Right lung (tissue), 5 donors: ENCODE data around the gene DFFB. TPM values are rescaled to one million over a fixed set of nuclear protein-coding genes. Genes with fewer than 3 reads are reported as not detected.

Experiments
- DNase-seq, 2 donors: peaks; one replicate each; pipeline ENCODE4 v3.0.0-alpha.2; 2013
- polyA plus RNA-seq, 5 donors: library from polyadenylated mRNA; unstranded; fragments of 120-200 nt; gene quantifications; one replicate each; pipeline versions ENCODE4 v1.2.1 to v1.2.3, GENCODE V29; 2013; ENCODE audit warnings: inconsistent platforms in 1 of 5, low replicate concordance in 1 of 5; ENCODE audit not compliant: insufficient read length in 5 of 5, insufficient read depth in 1 of 5

DFFB gene
- polyA plus RNA-seq, 5 donors, result 9.3 to 12.2 (median 10.8) TPM

DNA sequence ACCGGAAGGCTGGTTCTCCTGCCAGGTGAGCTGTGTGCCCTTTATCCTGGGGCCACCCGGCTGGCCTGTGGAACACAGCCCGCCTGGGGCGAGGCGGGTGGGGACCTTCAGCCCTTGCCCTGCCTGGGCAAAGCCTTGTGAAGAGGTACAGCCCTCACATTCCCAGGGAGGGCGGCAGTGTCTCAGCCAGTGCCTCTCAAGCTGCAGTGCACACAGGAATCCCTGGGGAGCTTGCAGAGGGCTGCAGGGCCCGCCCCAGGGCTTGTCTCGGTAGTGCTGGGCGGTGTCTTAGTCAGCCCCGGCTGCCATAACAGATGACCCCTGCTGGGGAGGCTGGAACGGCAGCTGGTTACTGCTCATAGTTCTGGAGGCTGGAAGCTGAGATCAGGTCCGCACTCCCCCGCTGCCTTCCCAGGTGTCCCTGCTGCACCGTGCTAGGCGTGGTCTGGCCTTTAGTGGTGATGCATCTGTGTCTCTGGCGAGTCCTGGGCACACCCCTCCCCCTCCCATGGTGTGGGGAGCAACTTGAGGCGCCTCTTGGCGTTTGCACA lies 12.6 kb downstream of the DFFB start:
- no peak for DNase-seq

DNA sequence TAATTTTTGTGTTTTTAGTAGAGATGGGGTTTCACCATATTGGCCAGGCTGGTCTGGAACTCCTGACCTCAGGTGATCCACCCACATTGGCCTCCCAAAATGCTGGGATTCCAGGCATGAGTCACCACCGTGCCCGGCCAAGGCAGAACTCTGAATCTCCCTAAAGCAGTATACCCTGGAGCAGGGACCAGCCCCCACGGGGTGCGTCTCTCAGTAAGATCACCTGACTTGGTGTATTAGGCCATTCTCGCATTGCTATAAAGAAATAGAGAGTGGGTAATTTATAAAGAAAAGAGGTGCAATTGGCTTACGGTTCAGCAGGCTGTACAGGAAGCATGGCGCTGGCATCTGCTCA lies 14.2 kb downstream of the DFFB start:
- no peak for DNase-seq

- DNase-seq, result no peak
These were observed 15.3 kb downstream of the DFFB start for GRCh38 chr1:3872546-3872945.

DNA sequence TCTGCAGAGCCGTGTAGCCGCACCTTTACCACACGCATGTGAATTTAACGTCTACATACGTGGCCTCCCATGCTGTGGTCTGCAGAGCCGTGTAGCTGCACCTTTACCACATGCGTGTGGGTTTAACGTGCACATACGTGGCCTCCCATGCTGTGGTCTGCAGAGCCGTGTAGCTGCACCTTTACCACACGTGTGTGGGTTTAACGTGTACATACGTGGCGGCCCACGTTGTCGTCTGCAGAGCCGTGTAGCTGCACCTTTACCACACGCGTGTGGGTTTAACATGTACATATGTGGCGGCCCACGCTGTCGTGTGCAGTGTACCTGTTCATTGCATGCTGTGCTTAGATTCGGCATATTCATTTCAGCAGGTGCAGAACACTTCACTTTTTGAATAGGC lies 17.5 kb downstream of the DFFB start:
- DNase-seq, result no peak

DNA sequence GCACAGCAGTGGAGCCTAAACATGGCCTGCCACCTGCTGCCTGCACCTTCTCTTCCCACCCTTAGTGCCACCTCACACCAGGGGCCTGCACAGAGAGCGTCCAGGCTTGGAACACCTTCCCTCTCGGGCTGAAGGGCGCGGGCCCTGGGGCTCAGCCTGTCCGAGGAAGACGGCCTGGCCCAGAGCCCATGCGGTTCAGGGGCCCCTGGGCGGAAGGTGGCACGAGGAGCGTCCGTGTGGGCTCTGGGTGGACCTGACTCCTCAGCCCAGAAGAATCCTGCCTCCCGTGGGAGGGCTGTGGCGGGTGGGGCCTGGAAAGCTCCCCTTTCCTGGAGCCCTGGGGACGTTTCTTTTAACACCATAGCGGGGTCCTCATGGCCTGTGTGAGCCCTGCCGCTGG lies 19.4 kb downstream of the DFFB start:
- DNase-seq, result no peak

GRCh38 chr1:3879099-3879498 lies 21.8 kb downstream of the DFFB start:
- no peak for DNase-seq

DNA sequence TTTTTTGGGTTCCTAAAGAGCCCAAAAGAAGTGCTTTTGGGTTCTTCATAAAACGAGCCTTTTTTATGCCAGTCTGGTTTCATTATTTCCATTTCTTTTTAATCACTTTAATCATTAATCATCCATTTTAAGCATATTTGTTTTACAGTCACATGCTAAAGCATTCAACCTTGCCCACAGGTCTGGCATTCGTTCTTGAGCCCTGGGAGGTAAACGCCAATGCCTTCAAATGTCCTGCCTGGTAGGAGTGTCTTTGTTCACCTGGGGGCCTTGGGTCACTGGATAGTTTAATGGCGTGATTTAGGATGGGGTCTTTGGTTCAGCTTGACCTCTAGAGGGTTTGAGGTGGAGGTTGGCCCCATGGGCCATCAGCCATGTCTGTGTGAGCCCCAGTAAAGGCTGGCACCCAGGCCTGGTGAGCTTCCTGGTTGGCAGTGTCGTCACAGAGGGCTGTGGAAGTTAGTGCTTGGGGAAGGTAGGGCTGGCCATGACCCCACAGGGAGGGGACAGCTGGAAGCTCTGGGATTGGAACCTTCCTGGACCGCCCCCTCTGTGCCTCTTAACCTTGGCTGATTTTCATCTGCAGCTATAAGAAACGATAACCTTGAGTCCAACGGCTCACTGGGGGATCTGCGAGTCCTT lies 22.6 kb downstream of the DFFB start:
- no peak for DNase-seq

DNA sequence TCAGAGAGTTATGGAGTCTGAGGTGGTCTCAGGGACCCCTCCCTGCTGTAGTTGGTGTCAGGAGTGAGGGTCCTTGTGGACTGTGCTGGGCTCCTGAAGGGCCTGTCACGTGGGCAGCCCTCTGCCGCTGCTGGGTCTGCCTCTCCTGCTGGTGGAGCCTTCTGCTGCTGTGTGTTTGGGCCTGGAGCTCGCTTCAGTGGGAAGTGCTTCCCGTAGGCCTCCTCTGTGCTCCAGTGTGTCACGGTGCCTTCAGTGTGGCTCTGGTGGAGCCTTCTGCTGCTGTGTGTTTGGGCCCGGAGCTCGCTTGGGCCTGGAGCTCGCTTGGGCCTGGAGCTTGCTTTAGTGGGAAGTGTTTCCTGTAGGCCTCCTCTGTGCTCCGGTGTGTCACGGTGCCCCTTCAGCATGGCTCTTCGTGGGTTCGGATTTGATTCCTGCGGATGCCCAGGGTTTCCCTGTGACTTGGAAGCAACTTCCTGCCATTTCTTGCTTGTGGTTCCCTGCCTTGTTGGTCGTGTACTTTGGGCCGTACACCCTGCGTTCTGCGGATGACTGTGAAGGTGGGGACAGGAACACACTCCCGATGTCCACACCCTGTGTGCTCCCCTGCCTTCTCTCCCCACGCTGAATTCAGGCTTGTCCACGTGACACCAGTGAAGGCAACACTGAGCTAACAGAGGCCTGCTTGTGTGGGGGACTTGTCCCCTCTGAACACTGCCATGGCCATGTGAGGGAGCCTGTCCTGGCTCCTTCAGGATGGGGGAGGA lies 23.3 kb downstream of the DFFB start:
- no peak for DNase-seq

GRCh38 chr1:3881193-3881480 lies 23.9 kb downstream of the DFFB start:
- no peak for DNase-seq

GRCh38 chr1:3883194-3883925 lies 26.1 kb downstream of the DFFB start:
- DNase-seq, result no peak

GRCh38 chr1:3884966-3885365 lies 27.7 kb downstream of the DFFB start:
- no peak for DNase-seq

DNA sequence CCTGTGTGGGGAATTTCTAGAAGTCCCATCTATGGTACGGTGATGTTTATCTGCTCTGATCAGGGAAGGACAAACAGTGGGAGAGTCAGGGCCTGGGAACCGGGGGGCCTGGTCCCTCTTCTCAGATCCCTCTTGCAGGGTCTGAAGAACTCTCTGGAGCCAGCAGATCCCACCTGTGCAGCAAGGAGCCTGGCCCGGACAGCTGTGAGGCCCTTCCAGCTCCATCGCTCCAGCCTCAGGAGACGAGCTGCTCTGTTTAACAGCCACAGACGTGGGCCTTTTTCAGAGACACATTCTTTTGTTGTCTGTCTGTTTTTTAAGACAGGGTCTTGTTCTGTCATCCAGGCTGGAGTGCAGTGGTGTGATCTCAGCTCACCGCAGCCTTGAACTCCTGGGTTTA lies 28.3 kb downstream of the DFFB start:
- no peak for DNase-seq

- no peak for DNase-seq
These were observed 28.9 kb downstream of the DFFB start for GRCh38 chr1:3886106-3886670.

DNA sequence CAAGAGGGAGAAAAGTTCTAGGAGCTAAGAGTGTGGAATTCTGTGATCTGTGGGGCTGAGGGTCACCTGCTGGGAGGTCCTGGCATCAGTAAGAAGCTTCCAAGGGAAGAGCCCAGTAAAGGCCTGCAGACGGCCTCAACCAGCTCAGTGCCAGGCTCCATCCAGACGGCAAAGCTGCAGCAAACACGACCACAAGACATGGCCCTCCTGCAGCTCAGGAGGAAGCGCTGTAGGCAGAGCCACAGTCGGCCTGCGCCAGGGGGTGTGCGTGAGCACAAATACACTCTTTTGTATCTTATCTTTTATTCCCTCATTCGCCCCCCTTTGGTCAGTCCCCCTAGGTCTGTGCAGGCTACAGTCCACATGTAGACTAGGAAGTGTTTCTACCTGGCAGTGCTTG lies 29.4 kb downstream of the DFFB start:
- DNase-seq, result no peak

DNA sequence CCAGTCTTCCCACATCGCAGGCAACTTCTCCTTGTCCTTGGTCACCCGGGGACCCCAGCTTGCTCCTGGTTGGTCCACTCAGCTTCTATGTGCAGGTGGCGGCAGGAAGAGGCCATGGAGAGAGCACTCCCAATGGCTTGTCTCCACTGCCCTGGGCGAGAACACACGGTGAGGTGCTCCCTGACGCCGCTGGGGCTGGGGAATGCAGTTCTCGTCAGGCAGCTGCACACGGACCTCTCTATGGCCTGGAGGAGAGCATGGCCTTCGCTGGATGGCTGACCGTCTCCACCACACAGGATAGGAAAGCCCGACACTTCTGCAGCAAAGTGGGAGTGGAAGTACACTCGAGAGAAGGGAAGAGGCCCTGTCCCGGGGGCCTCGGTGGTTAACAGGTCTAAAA lies 31.0 kb downstream of the DFFB start:
- no peak for DNase-seq

- no peak for DNase-seq
These were observed 32.7 kb downstream of the DFFB start for GRCh38 chr1:3889936-3890335.

GRCh38 chr1:3890389-3891328 lies 33.4 kb downstream of the DFFB start:
- DNase-seq, result no peak

DNA sequence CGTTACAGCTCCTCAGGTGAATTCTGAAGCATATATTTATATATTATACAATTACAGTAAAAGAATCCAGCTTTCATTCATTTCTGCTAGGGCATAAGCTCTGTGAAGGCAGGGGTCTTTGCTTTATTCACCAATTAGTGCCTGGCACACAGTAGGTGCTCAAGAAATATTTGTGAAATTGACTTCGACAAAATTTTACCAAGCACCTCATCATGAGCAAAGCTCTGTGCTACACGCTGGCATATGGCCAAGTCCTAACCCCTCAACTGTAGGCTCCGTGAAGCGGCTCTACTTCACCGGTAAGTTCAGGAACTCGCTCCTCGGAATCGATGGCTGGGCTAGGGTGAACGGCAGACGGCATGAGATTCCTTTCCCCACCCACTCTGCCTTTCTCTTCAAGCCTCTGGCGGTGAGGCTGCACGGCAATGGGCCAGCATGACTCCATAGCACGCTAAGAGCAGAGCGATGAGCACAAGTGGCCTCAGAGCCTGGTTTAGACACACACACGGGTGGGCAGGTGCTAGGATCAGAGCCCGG lies 34.1 kb downstream of the DFFB start:
- no peak for DNase-seq

DNA sequence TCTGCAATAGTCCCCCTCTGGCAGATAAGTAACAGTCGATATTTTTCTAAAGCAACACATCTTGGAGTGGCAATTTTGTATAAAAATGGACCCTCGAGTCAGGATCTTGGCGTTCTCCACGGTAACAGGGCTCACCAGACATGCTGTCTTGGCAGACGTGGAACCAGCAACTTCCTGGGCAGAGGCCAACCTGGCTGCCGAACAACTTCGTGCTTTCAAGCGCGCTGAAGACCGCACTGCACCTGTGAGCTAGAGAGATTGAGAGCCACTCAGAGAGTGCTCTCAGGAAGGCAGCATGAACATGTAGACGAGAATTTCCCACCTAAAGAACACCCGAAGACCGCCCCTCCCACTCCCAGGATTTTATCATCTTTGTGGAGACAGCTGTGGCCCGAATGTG lies 35.5 kb downstream of the DFFB start:
- no peak for DNase-seq

GRCh38 chr1:3893190-3893589 lies 35.9 kb downstream of the DFFB start:
- DNase-seq, result no peak

- no peak for DNase-seq
These were observed 37.5 kb downstream of the DFFB start for GRCh38 chr1:3894626-3895278.
